A172 (cell line): ENCODE data around the gene SCLY. TPM values are rescaled to one million over a fixed set of nuclear protein-coding genes. Genes with fewer than 3 reads are reported as not detected.

ENCODE experiments used
- DNase-seq: peaks from one replicate; pipeline ENCODE4 v3.0.0-alpha.2; 2015; ENCODE audit warnings: low spot score
- total RNA-seq: library from RNA; depleted of rRNA; stranded (reverse); fragments of >200 nt; shearing (Covaris generic); gene quantifications from 2 replicates; pipeline ENCODE4 v1.2.3, GENCODE V29; 2014

The SCLY gene
- total RNA-seq, 1 experiment from 2014 or later = 79.9 TPM

- DNase-seq = no peak
Observed at GRCh38 chr2:238126338-238126737, 65.5 kb downstream of the SCLY start.

GRCh38 chr2:238126775-238127164 lies 66.0 kb downstream of the SCLY start:
- no peak for DNase-seq

- DNase-seq = no peak
Observed at GRCh38 chr2:238127165-238128060, 66.6 kb downstream of the SCLY start.

GRCh38 chr2:238128061-238128440 lies 67.2 kb downstream of the SCLY start:
- no peak for DNase-seq

- no peak for DNase-seq
Observed at GRCh38 chr2:238128534-238129001, 67.8 kb downstream of the SCLY start.

GRCh38 chr2:238129166-238130010 lies 68.6 kb downstream of the SCLY start:
- DNase-seq = no peak

GRCh38 chr2:238130111-238130695 lies 69.4 kb downstream of the SCLY start:
- DNase-seq = no peak

GRCh38 chr2:238130696-238131628 lies 70.2 kb downstream of the SCLY start:
- no peak for DNase-seq

- no peak for DNase-seq
Observed at GRCh38 chr2:238131761-238132462, 71.1 kb downstream of the SCLY start.

GRCh38 chr2:238132463-238133450 lies 72.0 kb downstream of the SCLY start:
- no peak for DNase-seq

- no peak for DNase-seq
Observed at GRCh38 chr2:238133499-238134392, 72.9 kb downstream of the SCLY start.

- DNase-seq = no peak
Observed at GRCh38 chr2:238134393-238134785, 73.6 kb downstream of the SCLY start.

GRCh38 chr2:238135601-238136150 lies 74.9 kb downstream of the SCLY start:
- no peak for DNase-seq

GRCh38 chr2:238136820-238137537 lies 76.2 kb downstream of the SCLY start:
- no peak for DNase-seq

- no peak for DNase-seq
Observed at GRCh38 chr2:238137885-238138284, 77.1 kb downstream of the SCLY start.

- DNase-seq = peak; percentile 46
Observed at GRCh38 chr2:238138331-238139195, 77.8 kb downstream of the SCLY start, which contains the start of gene KLHL30. TSS of gene KLHL30 (plus strand) at chr2:238138668. CDS start at chr2:238140755, 2,087 bp downstream.
